ENCODE data around the gene GLYAT.

GLYAT gene

DNA sequence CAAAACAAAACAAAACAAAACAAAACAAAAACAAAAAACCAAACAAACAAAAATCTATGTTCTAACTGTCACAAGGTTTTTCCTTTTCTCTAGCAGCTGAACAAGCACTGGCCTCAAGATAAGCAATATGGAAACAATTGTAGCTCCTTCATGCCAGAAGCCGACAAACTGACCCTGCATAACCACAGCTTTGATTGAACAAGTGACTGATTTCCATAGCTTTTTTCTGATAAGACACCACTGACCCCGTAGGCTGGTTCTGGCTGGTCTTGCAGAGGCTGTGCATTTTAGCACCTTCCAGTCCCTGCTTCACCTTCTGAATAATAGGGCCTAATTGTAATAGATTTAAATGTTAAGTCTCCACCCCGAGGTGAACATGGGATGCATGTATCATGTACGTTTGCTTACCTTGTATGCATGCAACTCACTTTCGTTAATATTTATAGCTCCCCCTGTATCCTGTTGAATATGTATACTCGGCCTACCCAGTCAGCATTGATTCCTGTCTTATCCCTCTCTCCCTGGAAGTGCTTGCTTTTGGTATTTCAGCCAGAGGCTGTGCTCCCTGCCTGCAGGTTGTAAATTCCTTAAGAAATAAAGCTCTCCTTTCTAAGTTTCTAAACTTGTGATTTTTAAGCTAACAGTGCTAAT is 59.6 kb downstream of the GLYAT start:
- H3K79me2 ChIP-seq (ENCODE audit: insufficient read depth, low read length) = no peaks in the 10 kb centered on the region
- H3K9ac ChIP-seq (ENCODE audit: low read length) = no peak overlapping the region
- no peak overlapping the region for H3K4me3 ChIP-seq (ENCODE audit: insufficient read depth, low read length, poor library complexity, severe bottlenecking)
- H3K27ac ChIP-seq (ENCODE audit: low read depth, low read length) = no peak overlapping the region
- no peaks in the 10 kb centered on the region for H3K9me3 ChIP-seq (ENCODE audit: insufficient read depth, low read length)
- no peaks in the 10 kb centered on the region for H4K20me1 ChIP-seq (ENCODE audit: low read depth, low read length)
- no peaks in the 10 kb centered on the region for H3K9me2 ChIP-seq (replicated peaks; ENCODE audit: insufficient read depth, low read length)
- no peaks in the 10 kb centered on the region for H3K36me3 ChIP-seq (ENCODE audit: low read length)
- H2AFZ ChIP-seq (ENCODE audit: low read depth, low read length, severe bottlenecking) = no peak overlapping the region
- no peaks in the 10 kb centered on the region for H3F3A ChIP-seq (ENCODE audit: insufficient read depth)
- H3K27me3 ChIP-seq (ENCODE audit: low read length) = no peaks in the 10 kb centered on the region
- TF ChIP-seq, protein P1, sequence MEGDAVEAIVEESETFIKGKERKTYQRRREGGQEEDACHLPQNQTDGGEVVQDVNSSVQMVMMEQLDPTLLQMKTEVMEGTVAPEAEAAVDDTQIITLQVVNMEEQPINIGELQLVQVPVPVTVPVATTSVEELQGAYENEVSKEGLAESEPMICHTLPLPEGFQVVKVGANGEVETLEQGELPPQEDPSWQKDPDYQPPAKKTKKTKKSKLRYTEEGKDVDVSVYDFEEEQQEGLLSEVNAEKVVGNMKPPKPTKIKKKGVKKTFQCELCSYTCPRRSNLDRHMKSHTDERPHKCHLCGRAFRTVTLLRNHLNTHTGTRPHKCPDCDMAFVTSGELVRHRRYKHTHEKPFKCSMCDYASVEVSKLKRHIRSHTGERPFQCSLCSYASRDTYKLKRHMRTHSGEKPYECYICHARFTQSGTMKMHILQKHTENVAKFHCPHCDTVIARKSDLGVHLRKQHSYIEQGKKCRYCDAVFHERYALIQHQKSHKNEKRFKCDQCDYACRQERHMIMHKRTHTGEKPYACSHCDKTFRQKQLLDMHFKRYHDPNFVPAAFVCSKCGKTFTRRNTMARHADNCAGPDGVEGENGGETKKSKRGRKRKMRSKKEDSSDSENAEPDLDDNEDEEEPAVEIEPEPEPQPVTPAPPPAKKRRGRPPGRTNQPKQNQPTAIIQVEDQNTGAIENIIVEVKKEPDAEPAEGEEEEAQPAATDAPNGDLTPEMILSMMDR (IDR thresholded peaks at IDR 0.05; ENCODE audit: insufficient read depth, low read length, poor library complexity, severe bottlenecking) = no peak
- no peak for TF ChIP-seq EZH2phosphoT487 (conservative IDR thresholded peaks at IDR 0.05; ENCODE audit: low read length)
- no peak overlapping the region for H3K4me2 ChIP-seq (ENCODE audit: low read depth, low read length, poor library complexity, severe bottlenecking)

- Histone ChIP-seq H3K9ac (ENCODE audit: low read length) (no peak overlapping the region), H3K4me3 (ENCODE audit: insufficient read depth, low read length, poor library complexity, severe bottlenecking) (no peak overlapping the region), H3K27ac (ENCODE audit: low read depth, low read length) (no peak overlapping the region), H3K4me2 (ENCODE audit: low read depth, low read length, poor library complexity, severe bottlenecking) (no peak overlapping the region), H3K9me2 (replicated peaks; ENCODE audit: insufficient read depth, low read length) (no peaks in the 10 kb centered on the region), H3K27me3 (ENCODE audit: low read length) (no peaks in the 10 kb centered on the region), H3K36me3 (ENCODE audit: low read length) (no peaks in the 10 kb centered on the region), H3K9me3 (ENCODE audit: insufficient read depth, low read length) (no peaks in the 10 kb centered on the region), H2AFZ (ENCODE audit: low read depth, low read length, severe bottlenecking) (no peak overlapping the region), H4K20me1 (ENCODE audit: low read depth, low read length) (no peaks in the 10 kb centered on the region), H3K79me2 (ENCODE audit: insufficient read depth, low read length) (no peaks in the 10 kb centered on the region), H3F3A (ENCODE audit: insufficient read depth) (no peaks in the 10 kb centered on the region)
- no peak for TF ChIP-seq EZH2phosphoT487 (conservative IDR thresholded peaks at IDR 0.05; ENCODE audit: low read length)
- TF ChIP-seq, protein P1 (IDR thresholded peaks at IDR 0.05; ENCODE audit: insufficient read depth, low read length, poor library complexity, severe bottlenecking) = no peak
Measured at GRCh38 chr11:58659910-58660570, 71.7 kb downstream of the GLYAT start.

DNA sequence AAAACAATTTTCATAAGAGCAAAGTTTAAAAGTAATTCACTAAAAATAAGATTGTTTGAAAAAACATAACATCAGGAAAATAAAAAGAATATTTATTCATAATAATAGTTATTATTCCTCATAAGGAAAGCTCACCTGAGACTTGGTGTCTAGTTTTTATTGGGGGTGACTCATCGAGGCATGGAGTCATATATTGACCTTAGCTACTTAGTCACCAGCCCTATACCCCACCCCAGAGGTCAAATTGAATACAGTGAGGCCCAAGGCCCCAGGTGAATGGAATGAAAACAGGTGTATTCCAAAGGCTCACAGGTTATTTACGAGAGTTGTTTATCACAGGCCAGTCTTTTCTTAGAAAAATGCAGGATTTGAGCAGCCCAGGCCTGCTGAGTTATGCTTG is 72.3 kb downstream of the GLYAT start:
- Histone ChIP-seq H3F3A (ENCODE audit: insufficient read depth) (no peaks in the 10 kb centered on the region), H3K27ac (ENCODE audit: low read depth, low read length) (no peak overlapping the region), H4K20me1 (ENCODE audit: low read depth, low read length) (no peaks in the 10 kb centered on the region), H2AFZ (ENCODE audit: low read depth, low read length, severe bottlenecking) (no peak overlapping the region), H3K4me3 (ENCODE audit: insufficient read depth, low read length, poor library complexity, severe bottlenecking) (no peak overlapping the region), H3K9me3 (ENCODE audit: insufficient read depth, low read length) (no peaks in the 10 kb centered on the region), H3K9me2 (replicated peaks; ENCODE audit: insufficient read depth, low read length) (no peaks in the 10 kb centered on the region), H3K27me3 (ENCODE audit: low read length) (no peaks in the 10 kb centered on the region), H3K9ac (ENCODE audit: low read length) (no peak overlapping the region), H3K4me2 (ENCODE audit: low read depth, low read length, poor library complexity, severe bottlenecking) (no peak overlapping the region), H3K36me3 (ENCODE audit: low read length) (no peaks in the 10 kb centered on the region), H3K79me2 (ENCODE audit: insufficient read depth, low read length) (no peaks in the 10 kb centered on the region)
- no peak for TF ChIP-seq EZH2phosphoT487 (conservative IDR thresholded peaks at IDR 0.05; ENCODE audit: low read length)
- TF ChIP-seq, protein P1 (IDR thresholded peaks at IDR 0.05; ENCODE audit: insufficient read depth, low read length, poor library complexity, severe bottlenecking) = no peak

Measured in SU-DHL-6 (cell line).